H1 (cell line): ENCODE measurements around the gene DHH. TPM values are rescaled to one million over a fixed set of nuclear protein-coding genes. Genes with fewer than 3 reads are reported as not detected.

Experiments used
- CTCF ChIA-PET: fragments of 300-600 bp; sonication (Branson Sonifier 250); formaldehyde crosslinking; loops from one replicate; lab custom pipeline; 2021; ENCODE audit not compliant: partially characterized antibody; lab: Charles Lee
- POLR2A ChIA-PET: fragments of 300-600 bp; sonication (Branson Sonifier 250); formaldehyde crosslinking; loops from one replicate; lab custom pipeline; 2021; ENCODE audit warnings: inconsistent platforms; ENCODE audit not compliant: partially characterized antibody; lab: Charles Lee
- DNase-seq, 2 experiments: peaks; one replicate each; pipeline versions ENCODE4 v3.0.0 to v3.0.0-alpha.2; 2010 to 2022; ENCODE audit warnings: low spot score in 2 of 2, low read depth in 1 of 2, mixed read lengths in 1 of 2
- FAIRE-seq: peaks from 2 replicates; lab custom pipeline; 2011; peaks lifted over from hg19 to GRCh38; lab: Jason Lieb, UNC
- H2AFZ ChIP-seq: 2 replicates; pipeline ENCODE4 v1.8.1; 2012; ENCODE audit warnings: low read length, inconsistent platforms
- H2AK5ac ChIP-seq: 2 replicates; pipeline ENCODE4 v1.6.1; 2013; ENCODE audit warnings: low read depth, low read length
- H2BK120ac ChIP-seq: replicated peaks from 2 replicates; pipeline ENCODE3; 2013; ENCODE audit warnings: low read depth, low read length, inconsistent platforms
- H2BK12ac ChIP-seq: 2 replicates; pipeline ENCODE4 v1.6.1; 2013; ENCODE audit warnings: low read depth, low read length
- H2BK15ac ChIP-seq: 2 replicates; pipeline ENCODE4 v1.6.1; 2013; ENCODE audit warnings: low read length
- H2BK20ac ChIP-seq: 2 replicates; pipeline ENCODE4 v1.6.1; 2013; ENCODE audit warnings: low read length
- H2BK5ac ChIP-seq: 2 replicates; pipeline ENCODE4 v1.6.1; 2013; ENCODE audit warnings: low read depth, low read length
- H3K14ac ChIP-seq: 2 replicates; pipeline ENCODE4 v1.6.1; 2013; ENCODE audit warnings: inconsistent platforms; ENCODE audit not compliant: insufficient read length
- H3K18ac ChIP-seq: 2 replicates; pipeline ENCODE4 v1.6.1; 2013; ENCODE audit warnings: low read length; ENCODE audit errors: extremely low read depth
- H3K23ac ChIP-seq: 2 replicates; pipeline ENCODE4 v1.6.1; 2013; ENCODE audit warnings: inconsistent platforms; ENCODE audit not compliant: insufficient read length
- H3K23me2 ChIP-seq: 2 replicates; pipeline ENCODE4 v1.6.1; 2013; ENCODE audit warnings: low read depth, low read length
- H3K27ac ChIP-seq: 2 replicates; pipeline ENCODE4 v1.6.1; 2011; ENCODE audit warnings: low read depth, low read length, inconsistent platforms
- H3K27me3 ChIP-seq, 4 experiments: replicated peaks in 1 of 4; 1 replicate in 1 of 4; 2 replicates in 3 of 4; pipeline versions ENCODE4 v1.6.1 to v1.8.1; 2011 to 2013; ENCODE audit warnings: low read length in 3 of 4, mild to moderate bottlenecking in 3 of 4, inconsistent platforms in 2 of 4, mixed read lengths in 2 of 4, moderate library complexity in 1 of 4; ENCODE audit not compliant: control insufficient read depth in 3 of 4, insufficient read depth in 3 of 4; ENCODE audit errors: extremely low read depth in 1 of 4
- H3K36me3 ChIP-seq, 4 experiments: 2 replicates each; pipeline versions ENCODE4 v1.6.1 to v1.8.1; 2011 to 2013; ENCODE audit warnings: mild to moderate bottlenecking in 4 of 4, low read length in 3 of 4, moderate library complexity in 2 of 4, control low read depth in 1 of 4, inconsistent platforms in 1 of 4; ENCODE audit not compliant: insufficient read depth in 4 of 4, control insufficient read depth in 2 of 4
- H3K4ac ChIP-seq: replicated peaks from 2 replicates; pipeline ENCODE3; 2013; ENCODE audit warnings: low read length, low read depth, mixed read lengths, inconsistent platforms; ENCODE audit not compliant: insufficient read length
- H3K4me1 ChIP-seq, 4 experiments: replicated peaks in 1 of 4; 1 replicate in 1 of 4; 2 replicates in 3 of 4; pipeline versions ENCODE4 v1.6.1 to v1.8.1; 2011 to 2013; ENCODE audit warnings: low read length in 3 of 4, inconsistent platforms in 2 of 4, mixed read lengths in 1 of 4; ENCODE audit not compliant: insufficient read depth in 4 of 4, control insufficient read depth in 3 of 4
- H3K4me2 ChIP-seq, 2 experiments: 2 replicates each; pipeline versions ENCODE4 v1.6.1 to v1.8.1; 2011 to 2013; ENCODE audit warnings: low read depth in 2 of 2, low read length in 2 of 2, control low read depth in 1 of 2, inconsistent platforms in 1 of 2, mild to moderate bottlenecking in 1 of 2; ENCODE audit not compliant: insufficient read depth in 1 of 2
- H3K4me3 ChIP-seq, 4 experiments: fragments of 200-600, 300-600 bp in 1 of 4; sonication (generic), shearing (Covaris generic), sonication (Bioruptor Twin) in 1 of 4; 2 replicates each; pipeline versions ENCODE4 v1.5.1 to v1.8.1; 2011 to 2016; ENCODE audit warnings: low read length in 4 of 4, low read depth in 3 of 4, control low read depth in 2 of 4, inconsistent platforms in 2 of 4, mild to moderate bottlenecking in 2 of 4, mixed read lengths in 1 of 4, moderate library complexity in 1 of 4; ENCODE audit not compliant: insufficient read depth in 2 of 4; ENCODE audit errors: extremely low read depth in 1 of 4
- H3K56ac ChIP-seq: replicated peaks from 2 replicates; pipeline ENCODE3; 2013; ENCODE audit warnings: low read depth, mild to moderate bottlenecking, mixed read lengths, low read length, inconsistent platforms; ENCODE audit not compliant: insufficient read length
- H3K79me1 ChIP-seq: 2 replicates; pipeline ENCODE4 v1.6.1; 2013; ENCODE audit warnings: low read depth, low read length, control low read depth
- H3K79me2 ChIP-seq, 2 experiments: 2 replicates each; pipeline versions ENCODE4 v1.6.1 to v1.8.1; 2012 to 2013; ENCODE audit warnings: low read length in 2 of 2, mild to moderate bottlenecking in 2 of 2, inconsistent platforms in 1 of 2; ENCODE audit not compliant: insufficient read depth in 2 of 2, control insufficient read depth in 1 of 2
- H3K9ac ChIP-seq, 4 experiments: replicated peaks in 1 of 4; 1 replicate in 1 of 4; 2 replicates in 3 of 4; pipeline versions ENCODE4 v1.6.1 to v1.8.1; 2011 to 2013; ENCODE audit warnings: low read depth in 3 of 4, low read length in 3 of 4, control low read depth in 2 of 4, mild to moderate bottlenecking in 2 of 4, moderate library complexity in 2 of 4, inconsistent platforms in 1 of 4; ENCODE audit errors: extremely low read depth in 1 of 4
- H3K9me3 ChIP-seq, 2 experiments: 2 replicates each; pipeline versions ENCODE4 v1.6.1 to v1.8.1; 2012 to 2013; ENCODE audit warnings: mild to moderate bottlenecking in 2 of 2, moderate library complexity in 2 of 2, control low read depth in 1 of 2, inconsistent platforms in 1 of 2, low read depth in 1 of 2, low read length in 1 of 2, mixed read lengths in 1 of 2; ENCODE audit not compliant: insufficient read depth in 2 of 2
- H4K20me1 ChIP-seq, 2 experiments: replicated peaks in 1 of 2; 2 replicates each; pipeline versions ENCODE3 to v1.8.1; 2011 to 2013; ENCODE audit warnings: inconsistent platforms in 2 of 2, low read length in 2 of 2, mild to moderate bottlenecking in 1 of 2; ENCODE audit not compliant: insufficient read depth in 2 of 2, control insufficient read depth in 1 of 2
- H4K5ac ChIP-seq: 2 replicates; pipeline ENCODE4 v1.6.1; 2013; ENCODE audit warnings: low read length, low read depth, mixed read lengths, inconsistent platforms; ENCODE audit not compliant: insufficient read length
- H4K8ac ChIP-seq: 2 replicates; pipeline ENCODE4 v1.8.0; 2013; ENCODE audit warnings: mild to moderate bottlenecking, moderate library complexity, low read length, inconsistent platforms; ENCODE audit not compliant: insufficient read depth; ENCODE audit errors: extremely low read depth
- H4K91ac ChIP-seq: replicated peaks from 2 replicates; pipeline ENCODE3; 2013; ENCODE audit warnings: low read length, mixed read lengths, inconsistent platforms; ENCODE audit not compliant: insufficient read length
- BACH1 ChIP-seq: IDR thresholded peaks from 2 replicates; pipeline ENCODE4 v1.6.1; 2012; ENCODE audit warnings: low read length, improper control_type of control experiment
- CBX8 ChIP-seq: fragments of 300-800, 300-1000 bp; sonication (generic); IDR thresholded peaks from 2 replicates; pipeline ENCODE4 v1.7.1; 2016; ENCODE audit warnings: low read depth, low read length, borderline replicate concordance
- CTCF ChIP-seq, 3 experiments: IDR thresholded peaks; 1 replicate in 2 of 3; 2 replicates in 1 of 3; pipeline versions ENCODE4 v1.5.1 to v1.6.1; 2011; ENCODE audit warnings: low read length in 3 of 3, mild to moderate bottlenecking in 3 of 3, inconsistent platforms in 2 of 3, low read depth in 1 of 3, moderate library complexity in 1 of 3; ENCODE audit not compliant: insufficient read depth in 1 of 3; ENCODE audit errors: control extremely low read depth in 1 of 3
- HDAC2 ChIP-seq, 2 experiments: fragments of 300-600 bp in 1 of 2; sonication (generic) in 1 of 2; IDR thresholded peaks; 2 replicates each; pipeline ENCODE4 v1.6.1; 2011 to 2012; ENCODE audit warnings: low read depth in 2 of 2, low read length in 2 of 2, mild to moderate bottlenecking in 2 of 2, moderate library complexity in 2 of 2, borderline replicate concordance in 1 of 2, inconsistent platforms in 1 of 2
- JUN ChIP-seq: IDR thresholded peaks from 2 replicates; pipeline ENCODE4 v1.6.1; 2011; ENCODE audit warnings: low read depth, mild to moderate bottlenecking, improper control_type of control experiment, low read length
- KDM1A ChIP-seq: fragments of 200-600, 300-600 bp; sonication (generic); IDR thresholded peaks from 2 replicates; pipeline ENCODE4 v1.7.1; 2016; ENCODE audit warnings: mild to moderate bottlenecking, low read length, borderline replicate concordance
- POLR2A ChIP-seq, 2 experiments: IDR thresholded peaks; 1 replicate in 1 of 2; 2 replicates in 1 of 2; pipeline ENCODE4 v1.6.1; 2011; ENCODE audit warnings: low read depth in 2 of 2, low read length in 2 of 2, mild to moderate bottlenecking in 2 of 2; ENCODE audit errors: control extremely low read depth in 1 of 2
- SIN3A ChIP-seq, 2 experiments: IDR thresholded peaks in 1 of 2; conservative IDR thresholded peaks in 1 of 2; 2 replicates each; pipeline ENCODE4 v1.6.1; 2011 to 2012; ENCODE audit warnings: low read length in 2 of 2, improper control_type of control experiment in 1 of 2, low read depth in 1 of 2, mild to moderate bottlenecking in 1 of 2
- SP2 ChIP-seq: IDR thresholded peaks from 2 replicates; pipeline ENCODE4 v1.6.1; 2012; ENCODE audit warnings: mild to moderate bottlenecking, low read length, inconsistent platforms
- TAF7 ChIP-seq: optimal IDR thresholded peaks from 2 replicates; pipeline ENCODE3; 2011; ENCODE audit warnings: low read depth, mild to moderate bottlenecking, inconsistent platforms, low read length, moderate library complexity, borderline replicate concordance
- TEAD4 ChIP-seq: IDR thresholded peaks from 2 replicates; pipeline ENCODE4 v1.6.1; 2012; ENCODE audit warnings: low read depth, low read length, inconsistent platforms, mixed read lengths
- WGBS, 2 experiments: shearing (Covaris generic) in 1 of 2; methylation state at CpG; one replicate each; pipeline versions ENCODE4 v1.1.6 to v1.1.7; 2013 to 2015; ENCODE audit warnings: low lambda C conversion rate in 2 of 2, mixed read lengths in 2 of 2, inconsistent platforms in 1 of 2, low coverage in 1 of 2, missing lambda C conversion rate in 1 of 2; ENCODE audit not compliant: insufficient replicate concordance in 2 of 2, insufficient coverage in 1 of 2, insufficient read length in 1 of 2; ENCODE audit errors: extremely low coverage in 1 of 2, missing lambda C conversion rate in 1 of 2; 5-methylcytosine and 5-hydroxymethylcytosine counted together
- polyA plus RNA-seq, 7 experiments: library from polyadenylated mRNA; depleted of rRNA in 3 of 7; stranded (reverse) in 5 of 7; unstranded in 2 of 7; fragments of >200 nt in 5 of 7; fragments of 200-250 nt in 2 of 7; gene quantifications; 1 replicate in 5 of 7; 2 replicates in 1 of 7; 4 replicates in 1 of 7; pipeline versions ENCODE4 v1.2.1 to v1.2.3, GENCODE V29; 2011 to 2013; ENCODE audit warnings: missing spikeins in 2 of 7, mixed read lengths in 2 of 7
- total RNA-seq: library from RNA; stranded (reverse); fragmentation: NEBNext Ultra II Directional; extraction: Animal tissue kit (Norgen Biotek cat#: 25700); gene quantifications from 2 replicates; pipeline ENCODE4 v1.2.1, GENCODE V29; 2021

The DHH gene
- total and polyA plus RNA-seq, 2 of the 8 experiments (the other 6 are each of a cell fraction or from before 2014, with no cell fraction given), result 0.03 to 0.11 TPM

DNA sequence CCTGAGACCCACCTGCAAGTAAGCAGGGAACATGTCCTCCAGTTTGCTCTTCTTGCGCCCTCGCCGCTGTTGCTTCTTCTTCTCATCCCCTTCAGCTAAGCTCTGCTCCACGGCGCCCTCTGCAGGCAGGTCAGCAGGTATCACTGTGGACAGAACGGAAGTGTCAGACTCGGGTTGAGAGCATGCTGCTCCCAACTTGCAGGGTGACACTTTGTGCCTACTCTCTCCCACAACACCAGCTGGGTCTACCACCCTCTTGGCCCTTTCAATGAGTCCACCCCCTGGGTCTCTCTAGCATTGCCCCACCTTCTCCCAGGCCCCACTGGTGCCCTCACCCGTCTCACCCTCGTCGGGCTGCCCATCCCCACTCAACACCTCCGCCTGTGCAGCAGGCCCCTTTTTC is 50.7 kb downstream of the DHH start:
- Histone ChIP-seq H4K20me1 (peaks cover 16 to 33% of the 10 kb centered on the region in 2 experiments), H3K27me3 (no peaks in the 10 kb centered on the region), H3K36me3 (peaks cover 47 to 93% (median 83%) of the 10 kb centered on the region in 4 experiments), H2BK12ac (no peak overlapping the region), H3K27ac (no peak overlapping the region), H3K79me2 (no peaks in the 10 kb centered on the region), H3K79me1 (no peaks in the 10 kb centered on the region; the same call in 1 of the 2 replicates), H3K23ac (no peak overlapping the region), H3K23me2 (no peaks in the 10 kb centered on the region), H3K18ac (no peak overlapping the region), H2BK120ac (no peak overlapping the region), H3K56ac (no peak overlapping the region), H3K4me2 (no peak overlapping the region), H3K9me3 (no peaks in the 10 kb centered on the region), H2AK5ac (no peak overlapping the region), H2BK20ac (no peak overlapping the region), H3K4me1 (no peaks in the 10 kb centered on the region), H3K14ac (no peak overlapping the region), H2BK5ac (no peak overlapping the region), H4K91ac (no peak overlapping the region), H4K8ac (no peak overlapping the region), H3K9ac (no peak overlapping the region), H4K5ac (no peak overlapping the region), H3K4ac (no peak overlapping the region), H2BK15ac (no peak overlapping the region), H3K4me3 (no peak overlapping the region), H2AFZ (no peak overlapping the region)
- ChIA-PET POLR2A (interaction anchor here (0.8 to 21.2 kb wide), 7 partner anchors 9 to 222 kb away, joined by 3 to 339 read pairs (median 5); partner anchors contain the start of genes KMT2D and PRKAG1), CTCF (interaction anchor here (0.6 to 9.1 kb wide), 33 partner anchors 8 to 360 kb away, joined by 3 to 126 read pairs (median 4); partner anchors contain the start of genes DDN, DHH and WNT10B)
- WGBS, 2 experiments, result 68% methylated on average over 11 of the region's 11 CpGs; no CpG with 5 or more reads in 1 of the 2 experiments
- FAIRE-seq, result peak; percentile 81
- DNase-seq, result peak in 1 of 2 experiments; percentile 96
- TF ChIP-seq TEAD4, result no peak
- no peak for TF ChIP-seq JUN
- TF ChIP-seq BACH1, result no peak
- no peak for TF ChIP-seq POLR2A (IDR thresholded peaks at IDR 0.05; ENCODE audit: control extremely low read depth in 1 of 2, low read depth in 2 of 2, low read length in 2 of 2)
- TF ChIP-seq CTCF (IDR thresholded peaks at IDR 0.05; ENCODE audit: control extremely low read depth in 1 of 3, insufficient read depth in 1 of 3, low read depth in 1 of 3, low read length in 3 of 3), result peak in 2 of 3 experiments; percentile 71 to 99; a peak in 3 of 4 replicates
- TF ChIP-seq SIN3A (conservative IDR thresholded peaks at IDR 0.05 in 1 of 2, IDR thresholded peaks at IDR 0.05 in 1 of 2; ENCODE audit: low read depth in 1 of 2, low read length in 2 of 2), result 0 out of 4 replicates have a peak, but pooled peaks of 1 of the 2 experiments have one; percentile 27
- no peak for TF ChIP-seq HDAC2 (IDR thresholded peaks at IDR 0.05; ENCODE audit: borderline replicate concordance in 1 of 2, low read depth in 2 of 2, low read length in 2 of 2)
- no peak for TF ChIP-seq KDM1A
- TF ChIP-seq CBX8, result no peak
- TF ChIP-seq SP2, result no peak
- TF ChIP-seq TAF7, result no peak
